ENCODE measurements around the gene CAPNS1. TPM values are rescaled to one million over a fixed set of nuclear protein-coding genes. Genes with fewer than 3 reads are reported as not detected.
A peak's percentile ranks its signal among the peaks of the same experiment; 100 is the strongest.
"Not testable (repeated sequence)": the region's sequence is repeated elsewhere in the genome, so short reads cannot be mapped to it uniquely, and the experiment has no call there.

Gene CAPNS1
- total RNA-seq, 4 donors from 2014 or later: 60.2 to 95.5 (median 79.2) TPM

DNA sequence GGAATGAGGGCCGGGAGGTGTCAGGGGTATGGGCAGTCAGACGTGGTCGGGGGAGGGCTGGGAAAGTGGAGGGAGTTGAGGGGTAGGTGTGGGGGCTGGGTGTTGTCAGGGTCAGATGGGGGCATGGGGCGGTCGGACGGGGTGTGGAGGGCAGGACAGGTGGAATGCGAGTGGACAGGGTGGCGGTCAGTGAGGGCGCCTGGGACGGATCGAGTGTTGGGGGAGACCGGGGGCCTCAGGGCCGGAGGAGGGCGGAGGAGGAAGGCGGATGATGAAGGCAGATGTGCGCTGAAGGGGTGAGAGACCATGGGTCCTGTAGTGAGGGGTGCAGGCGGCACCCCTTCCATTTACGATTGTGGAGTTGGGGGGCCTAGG lies 18.9 kb upstream of the CAPNS1 start:
- DNase-seq (ENCODE audit: low spot score in 2 of 2): no peak
- Histone ChIP-seq H3K4me1 (peaks cover 15% of the 10 kb centered on the region), H3K9me3 (no peaks in the 10 kb centered on the region), H3K27ac (no peak overlapping the region), H3K27me3 (no peaks in the 10 kb centered on the region), H3K4me3 (no peak overlapping the region), H3K36me3 (peaks cover 69% of the 10 kb centered on the region)
- 95% methylated on average over 18 of the region's 18 CpGs for whole genome bisulfite sequencing
- TF ChIP-seq POLR2A (IDR thresholded peaks at IDR 0.05): no peak
- no peak for TF ChIP-seq POLR2AphosphoS5 (IDR thresholded peaks at IDR 0.05)
- TF ChIP-seq CTCF (IDR thresholded peaks at IDR 0.05): no peak
- TF ChIP-seq EP300 (IDR thresholded peaks at IDR 0.05): no peak

- Histone ChIP-seq H3K27ac (no peak overlapping the region), H3K9me3 (no peaks in the 10 kb centered on the region), H3K27me3 (no peaks in the 10 kb centered on the region), H3K4me3 (no peak overlapping the region), H3K36me3 (peaks cover 69% of the 10 kb centered on the region), H3K4me1 (peaks cover 9% of the 10 kb centered on the region)
- TF ChIP-seq EP300 (IDR thresholded peaks at IDR 0.05) (no peak), POLR2AphosphoS5 (IDR thresholded peaks at IDR 0.05) (no peak), CTCF (IDR thresholded peaks at IDR 0.05) (no peak), POLR2A (IDR thresholded peaks at IDR 0.05) (no peak)
- no peak for DNase-seq (ENCODE audit: low spot score in 2 of 2)
- WGBS: 87% methylated on average over 49 of the region's 49 CpGs
Observed at GRCh38 chr19:36121486-36122124, 18.3 kb upstream of the CAPNS1 start.

- no peak for TF ChIP-seq POLR2AphosphoS5 (IDR thresholded peaks at IDR 0.05)
Observed at GRCh38 chr19:36125557-36125956, 14.3 kb upstream of the CAPNS1 start.

GRCh38 chr19:36128392-36128736 lies 11.5 kb upstream of the CAPNS1 start:
- Histone ChIP-seq H3K4me3 (peak overlapping the region; percentile 52), H3K4me1 (peaks cover 24% of the 10 kb centered on the region), H3K27me3 (no peaks in the 10 kb centered on the region), H3K27ac (peak overlapping the region; percentile 87), H3K36me3 (peaks cover 25% of the 10 kb centered on the region), H3K9me3 (no peaks in the 10 kb centered on the region)
- 13% methylated on average over 10 of the region's 10 CpGs for WGBS
- TF ChIP-seq EP300 (IDR thresholded peaks at IDR 0.05) (no peak), CTCF (IDR thresholded peaks at IDR 0.05) (no peak), POLR2A (IDR thresholded peaks at IDR 0.05) (no peak), POLR2AphosphoS5 (IDR thresholded peaks at IDR 0.05) (no peak)
- DNase-seq (ENCODE audit: low spot score in 2 of 2): no peak

More at GRCh38 chr19:36125557-36125956, 14.3 kb upstream of the CAPNS1 start:
- Histone ChIP-seq H3K36me3 (peaks cover 52% of the 10 kb centered on the region), H3K27ac (no peak overlapping the region), H3K9me3 (no peaks in the 10 kb centered on the region), H3K4me3 (no peak overlapping the region), H3K4me1 (peaks cover 15% of the 10 kb centered on the region), H3K27me3 (no peaks in the 10 kb centered on the region)
- DNase-seq (ENCODE audit: low spot score in 2 of 2): no peak
- 65% methylated on average over 8 of the region's 9 CpGs for WGBS

DNA sequence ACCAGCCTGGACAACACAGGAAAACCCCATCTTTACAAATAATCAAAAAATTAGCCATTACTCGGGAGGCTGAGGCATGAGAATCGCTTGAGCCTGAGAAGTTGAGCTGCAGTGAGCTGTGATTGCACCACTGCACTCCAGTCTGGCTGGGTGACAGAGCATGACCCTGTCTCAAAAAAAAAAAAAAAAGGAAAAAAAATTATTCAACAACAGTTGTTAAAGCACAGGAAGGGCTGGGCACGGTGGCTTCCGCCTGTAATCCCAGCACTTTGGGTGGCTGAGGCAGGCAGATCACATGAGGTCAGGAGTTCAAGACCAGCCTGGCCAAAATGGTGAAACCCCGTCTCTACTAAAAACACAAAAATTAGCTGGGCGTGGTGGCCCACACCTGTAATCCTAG lies 8.6 kb upstream of the CAPNS1 start:
- WGBS: 61% methylated on average over 6 of the region's 6 CpGs
- H3K4me3 ChIP-seq; H3K9me3 ChIP-seq; DNase-seq (ENCODE audit: low spot score in 2 of 2); H3K36me3 ChIP-seq; H3K27ac ChIP-seq; H3K27me3 ChIP-seq: not testable (repeated sequence)
- H3K4me1 ChIP-seq: peaks cover 28% of the 10 kb centered on the region

- not testable (repeated sequence) for H3K27ac ChIP-seq; H3K27me3 ChIP-seq; H3K36me3 ChIP-seq; H3K9me3 ChIP-seq; DNase-seq (ENCODE audit: low spot score in 2 of 2); H3K4me3 ChIP-seq
- peaks cover 35% of the 10 kb centered on the region for H3K4me1 ChIP-seq
- WGBS: 93% methylated on average over 3 of the region's 4 CpGs
Observed at GRCh38 chr19:36134867-36135266, 5.0 kb upstream of the CAPNS1 start.

All from suprapubic skin (tissue), 4 donors.